ENCODE measurements around the gene FABP6. TPM values are rescaled to one million over a fixed set of nuclear protein-coding genes. Genes with fewer than 3 reads are reported as not detected.

FABP6 gene
- total RNA-seq, 1 experiment from 2014 or later = 5.7 TPM

DNA sequence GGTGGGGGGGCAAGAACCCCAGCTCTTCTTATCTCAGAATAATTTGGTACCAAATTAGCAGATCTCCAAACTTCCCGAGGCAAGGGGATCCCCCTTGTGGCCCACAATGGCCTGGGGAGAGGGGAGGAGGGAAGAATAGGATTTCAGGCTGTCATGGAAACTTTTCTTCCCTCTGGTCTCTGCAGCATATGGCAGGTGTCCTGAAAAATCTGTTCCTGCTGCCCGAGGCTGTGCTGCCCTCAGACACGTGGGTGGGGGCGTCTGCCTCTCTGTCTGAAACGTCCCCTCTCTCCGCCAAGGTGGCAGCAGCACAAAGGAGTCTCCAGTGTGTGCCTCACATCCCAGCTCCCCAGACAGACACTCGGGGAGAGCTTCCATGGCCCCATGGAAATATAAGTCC is 49.0 kb downstream of the FABP6 start:
- POLR2A ChIA-PET (ENCODE audit: unreplicated experiment) = no interaction called here
- no peak overlapping the region for H2AFZ ChIP-seq
- DNase-seq = no peak
- CTCF ChIA-PET = interaction anchor here (0.6 kb wide), 1 partner anchor 112 kb away, joined by 3 read pairs; no protein-coding TSS in a partner anchor
- no peak overlapping the region for H3K4me3 ChIP-seq
- no TSS peak for BruUV-seq (replicated peaks)
- no peaks in the 10 kb centered on the region for H3K27me3 ChIP-seq (ENCODE audit: insufficient read depth, low read depth)
- H3K9me3 ChIP-seq (ENCODE audit: insufficient read depth, low read depth) = no peaks in the 10 kb centered on the region
- H3F3A ChIP-seq (ENCODE audit: insufficient read depth, low read depth) = no peaks in the 10 kb centered on the region
- H3K4me2 ChIP-seq = no peak overlapping the region
- no peaks in the 10 kb centered on the region for H3K4me1 ChIP-seq (replicated peaks; ENCODE audit: insufficient read depth)
- no peaks in the 10 kb centered on the region for H3K79me2 ChIP-seq (ENCODE audit: low read depth)
- no peaks in the 10 kb centered on the region for H4K20me1 ChIP-seq (ENCODE audit: insufficient read depth)
- intact Hi-C loops (cut with micrococcal nuclease; ENCODE audit: unreplicated experiment) = no loop called here
- no peak overlapping the region for H3K27ac ChIP-seq
- 0 out of 2 replicates have a peak, but pooled peaks cover 3% of the 10 kb centered on the region for H3K36me3 ChIP-seq (ENCODE audit: low read depth)
- TF ChIP-seq CTCF (conservative IDR thresholded peaks at IDR 0.05) (no peak), EZH2 (IDR thresholded peaks at IDR 0.05; ENCODE audit: low read depth) (no peak)
- no peaks in the 10 kb centered on the region for H3K9me2 ChIP-seq (ENCODE audit: insufficient read depth)

- TF ChIP-seq CTCF (conservative IDR thresholded peaks at IDR 0.05) = no peak
- TF ChIP-seq EZH2 (IDR thresholded peaks at IDR 0.05; ENCODE audit: low read depth) = no peak
- Histone ChIP-seq H3K4me2 (no peak overlapping the region), H3K36me3 (ENCODE audit: low read depth) (0 out of 2 replicates have a peak, but pooled peaks cover 3% of the 10 kb centered on the region), H3K27me3 (ENCODE audit: insufficient read depth, low read depth) (no peaks in the 10 kb centered on the region), H3K79me2 (ENCODE audit: low read depth) (no peaks in the 10 kb centered on the region), H3K27ac (no peak overlapping the region), H2AFZ (no peak overlapping the region), H4K20me1 (ENCODE audit: insufficient read depth) (no peaks in the 10 kb centered on the region), H3K9me2 (ENCODE audit: insufficient read depth) (no peaks in the 10 kb centered on the region), H3K4me1 (replicated peaks; ENCODE audit: insufficient read depth) (no peaks in the 10 kb centered on the region), H3F3A (ENCODE audit: insufficient read depth, low read depth) (no peaks in the 10 kb centered on the region), H3K4me3 (no peak overlapping the region), H3K9me3 (ENCODE audit: insufficient read depth, low read depth) (no peaks in the 10 kb centered on the region)
- POLR2A ChIA-PET (ENCODE audit: unreplicated experiment) = no interaction called here
- intact Hi-C loops (cut with micrococcal nuclease; ENCODE audit: unreplicated experiment) = no loop called here
- no peak for DNase-seq
- CTCF ChIA-PET = no interaction called here
- no TSS peak for BruUV-seq (replicated peaks)
Observed at GRCh38 chr5:160280384-160281095, 51.2 kb downstream of the FABP6 start.

GRCh38 chr5:160281275-160281674 is 52.0 kb downstream of the FABP6 start:
- Histone ChIP-seq H2AFZ (no peak overlapping the region), H3K4me1 (replicated peaks; ENCODE audit: insufficient read depth) (no peaks in the 10 kb centered on the region), H3F3A (ENCODE audit: insufficient read depth, low read depth) (no peaks in the 10 kb centered on the region), H3K79me2 (ENCODE audit: low read depth) (no peaks in the 10 kb centered on the region), H3K9me3 (ENCODE audit: insufficient read depth, low read depth) (no peaks in the 10 kb centered on the region), H3K36me3 (ENCODE audit: low read depth) (0 out of 2 replicates have a peak, but pooled peaks cover 3% of the 10 kb centered on the region), H3K9me2 (ENCODE audit: insufficient read depth) (no peaks in the 10 kb centered on the region), H3K4me3 (no peak overlapping the region), H4K20me1 (ENCODE audit: insufficient read depth) (no peaks in the 10 kb centered on the region), H3K4me2 (no peak overlapping the region), H3K27ac (no peak overlapping the region), H3K27me3 (ENCODE audit: insufficient read depth, low read depth) (no peaks in the 10 kb centered on the region)
- TF ChIP-seq CTCF (conservative IDR thresholded peaks at IDR 0.05) (no peak), EZH2 (IDR thresholded peaks at IDR 0.05; ENCODE audit: low read depth) (no peak)
- no TSS peak for BruUV-seq (replicated peaks)
- DNase-seq = no peak
- intact Hi-C loops (cut with micrococcal nuclease; ENCODE audit: unreplicated experiment) = no loop called here
- CTCF ChIA-PET = no interaction called here
- POLR2A ChIA-PET (ENCODE audit: unreplicated experiment) = no interaction called here

Data from PC-9 (cell line).